GM18907 (cell line): Measurements from ENCODE around the gene RNPEP.
"Not testable (repeated sequence)": the region's sequence is repeated elsewhere in the genome, so short reads cannot be mapped to it uniquely, and the experiment has no call there.

Experiments
- ATAC-seq: cut with Tn5 transposase; IDR thresholded peaks from one replicate; pipeline ENCODE4 v1.9.1; 2021; ENCODE audit warnings: mild to moderate bottlenecking, moderate library complexity; ENCODE audit not compliant: unreplicated experiment

RNPEP gene

GRCh38 chr1:202034149-202034682 lies 51.8 kb downstream of the RNPEP start:
- ATAC-seq = no peak

DNA sequence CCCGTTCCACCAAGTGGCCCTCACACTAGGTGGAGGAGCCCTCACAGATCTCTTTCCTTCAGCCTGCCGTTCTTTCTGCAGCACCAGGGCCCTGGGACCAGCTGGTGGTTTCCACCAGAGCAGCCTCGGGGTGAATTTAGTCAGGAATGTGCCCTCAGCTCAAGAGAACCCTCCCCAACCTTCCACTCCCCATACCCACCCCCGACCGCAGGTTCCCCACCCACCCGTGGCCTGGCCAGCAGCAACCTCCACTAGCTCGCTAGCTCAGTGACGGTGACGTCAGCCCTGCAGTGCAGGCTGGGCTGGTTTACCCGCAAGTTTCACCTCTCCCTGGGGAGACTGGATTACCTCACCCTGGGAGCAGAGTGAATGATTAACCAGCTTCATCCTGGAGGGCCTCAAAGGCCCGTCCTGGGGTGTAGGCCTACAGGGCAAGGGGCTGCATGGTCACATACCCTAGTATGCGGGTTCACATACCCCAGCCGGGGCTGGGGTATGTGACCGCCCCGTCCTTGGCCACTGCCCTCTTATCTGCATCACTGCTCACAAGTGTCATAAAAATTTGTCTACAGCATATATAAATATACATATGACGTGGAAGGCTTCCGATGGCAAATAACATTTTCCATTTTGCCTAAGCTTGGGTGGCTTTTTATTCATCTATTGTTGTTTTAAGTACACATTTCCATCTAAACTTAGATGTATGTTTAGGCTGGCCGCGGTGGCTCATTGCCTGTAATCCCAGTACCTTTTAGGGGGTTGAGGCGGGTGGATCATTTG lies 52.4 kb downstream of the RNPEP start:
- peak; percentile 70 for ATAC-seq

DNA sequence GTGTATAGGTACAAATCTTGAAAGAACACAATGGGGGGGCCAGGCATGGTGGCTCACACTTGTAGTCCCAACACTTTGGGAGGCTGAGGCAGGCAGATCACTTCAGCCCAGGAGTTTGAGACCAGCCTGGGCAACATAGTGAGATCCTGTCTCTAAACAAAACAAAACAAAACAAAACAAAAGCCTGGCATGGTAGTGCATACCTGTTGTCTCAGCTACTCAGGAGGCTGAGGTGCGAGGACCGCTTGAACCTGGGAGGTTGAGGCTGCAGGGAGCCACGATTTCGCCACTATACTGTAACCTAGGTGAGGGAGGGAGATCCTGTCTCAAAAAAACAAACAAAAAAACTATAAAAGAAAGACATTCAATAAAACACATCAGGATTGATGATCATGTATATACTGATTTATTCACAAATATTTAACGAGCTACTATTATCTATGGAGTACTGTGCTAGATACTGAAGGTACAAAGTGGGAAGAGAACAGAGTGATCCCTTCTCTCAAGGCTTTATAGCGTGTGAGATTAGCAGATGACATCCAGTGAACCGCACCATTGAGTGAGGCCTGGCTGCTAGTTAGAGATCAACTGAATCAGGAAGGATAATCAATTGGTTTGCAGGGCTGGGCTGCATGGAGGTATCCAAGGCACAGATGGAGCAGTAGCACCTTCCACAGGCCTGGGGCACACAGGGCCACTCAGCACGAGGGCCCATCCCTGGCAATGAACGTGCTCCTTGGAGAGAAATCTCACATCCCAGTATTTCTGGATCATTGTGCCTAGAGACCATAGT lies 54.3 kb downstream of the RNPEP start:
- ATAC-seq = no peak

DNA sequence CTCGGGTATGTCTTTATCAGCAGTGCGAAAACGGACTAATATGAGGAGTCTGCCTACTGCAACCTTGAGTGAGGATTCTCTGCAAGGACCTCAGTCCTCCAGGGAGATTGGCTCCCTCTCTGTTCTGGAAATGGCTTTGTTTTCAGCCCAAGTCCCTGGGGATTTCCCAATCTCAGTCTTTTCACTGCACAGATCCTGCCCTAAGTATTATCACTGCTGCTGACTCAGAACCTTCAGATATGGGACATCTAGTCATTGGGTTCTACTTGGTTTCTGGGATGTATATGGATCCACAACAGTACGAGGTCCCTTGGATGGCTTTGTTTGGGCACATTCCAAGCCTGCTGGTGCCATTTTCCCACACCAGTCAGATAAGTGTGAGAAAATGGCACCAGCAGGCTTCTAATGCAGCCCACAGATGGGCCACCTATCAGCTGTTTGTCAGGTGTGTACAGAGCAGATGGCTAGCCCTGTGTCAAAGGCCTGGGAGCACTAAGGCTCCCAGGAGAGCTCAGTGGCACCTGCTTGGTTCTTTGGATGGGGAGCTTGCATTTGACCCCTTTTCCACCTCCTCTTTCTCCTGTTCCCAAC lies 55.4 kb downstream of the RNPEP start:
- no peak for ATAC-seq

DNA sequence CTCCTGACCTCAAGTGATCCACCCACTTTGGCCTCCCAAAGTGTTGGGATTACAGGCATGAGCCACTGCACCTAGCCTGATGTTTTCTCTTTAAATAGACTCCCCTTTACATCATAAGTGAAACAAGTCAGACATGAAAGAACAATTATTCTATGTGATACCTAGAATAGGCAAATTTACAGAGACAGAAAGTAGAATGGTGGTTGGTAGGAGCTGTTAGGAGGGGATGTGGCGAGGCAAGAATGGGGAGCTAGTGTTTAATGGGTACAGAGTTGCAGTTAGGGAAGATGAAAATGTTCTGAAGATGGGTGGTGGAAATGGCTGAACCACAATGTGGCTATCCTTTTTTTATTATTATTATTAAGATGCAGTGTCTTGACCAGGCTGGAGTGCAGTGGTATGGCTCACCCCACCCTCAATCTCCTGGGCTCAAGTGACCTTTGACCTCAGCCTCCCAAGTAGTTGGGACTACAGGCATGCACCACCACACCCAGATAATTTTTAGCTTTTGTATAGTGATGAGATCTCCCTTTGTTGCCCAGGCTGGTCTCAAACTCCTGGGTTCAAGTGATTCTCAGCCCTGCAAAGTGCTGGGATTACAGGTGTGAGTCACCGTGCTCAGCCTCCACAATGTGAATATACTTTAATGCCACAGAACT lies 56.4 kb downstream of the RNPEP start:
- ATAC-seq = peak; percentile 58

DNA sequence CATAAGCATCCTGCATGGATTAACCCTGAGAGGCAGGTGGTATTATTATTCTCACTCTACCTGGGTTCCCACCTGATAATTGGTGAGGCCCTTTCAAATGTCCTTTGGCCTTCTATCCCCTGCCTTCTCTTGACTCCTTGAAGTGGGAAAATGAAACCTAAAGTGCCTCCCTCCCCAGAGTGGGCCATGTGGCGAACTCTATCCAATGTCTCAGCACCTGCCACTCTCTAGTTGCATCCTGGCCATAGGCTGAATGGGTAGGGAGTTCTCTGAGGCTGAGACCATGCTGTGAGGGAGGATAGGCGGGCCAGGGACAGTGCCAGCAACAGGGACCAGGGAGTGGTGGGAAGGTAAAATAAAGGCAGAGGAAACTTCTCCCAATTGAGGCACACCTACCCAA lies 63.3 kb downstream of the RNPEP start:
- ATAC-seq = no peak

GRCh38 chr1:202046227-202046626 lies 63.8 kb downstream of the RNPEP start:
- no peak for ATAC-seq

DNA sequence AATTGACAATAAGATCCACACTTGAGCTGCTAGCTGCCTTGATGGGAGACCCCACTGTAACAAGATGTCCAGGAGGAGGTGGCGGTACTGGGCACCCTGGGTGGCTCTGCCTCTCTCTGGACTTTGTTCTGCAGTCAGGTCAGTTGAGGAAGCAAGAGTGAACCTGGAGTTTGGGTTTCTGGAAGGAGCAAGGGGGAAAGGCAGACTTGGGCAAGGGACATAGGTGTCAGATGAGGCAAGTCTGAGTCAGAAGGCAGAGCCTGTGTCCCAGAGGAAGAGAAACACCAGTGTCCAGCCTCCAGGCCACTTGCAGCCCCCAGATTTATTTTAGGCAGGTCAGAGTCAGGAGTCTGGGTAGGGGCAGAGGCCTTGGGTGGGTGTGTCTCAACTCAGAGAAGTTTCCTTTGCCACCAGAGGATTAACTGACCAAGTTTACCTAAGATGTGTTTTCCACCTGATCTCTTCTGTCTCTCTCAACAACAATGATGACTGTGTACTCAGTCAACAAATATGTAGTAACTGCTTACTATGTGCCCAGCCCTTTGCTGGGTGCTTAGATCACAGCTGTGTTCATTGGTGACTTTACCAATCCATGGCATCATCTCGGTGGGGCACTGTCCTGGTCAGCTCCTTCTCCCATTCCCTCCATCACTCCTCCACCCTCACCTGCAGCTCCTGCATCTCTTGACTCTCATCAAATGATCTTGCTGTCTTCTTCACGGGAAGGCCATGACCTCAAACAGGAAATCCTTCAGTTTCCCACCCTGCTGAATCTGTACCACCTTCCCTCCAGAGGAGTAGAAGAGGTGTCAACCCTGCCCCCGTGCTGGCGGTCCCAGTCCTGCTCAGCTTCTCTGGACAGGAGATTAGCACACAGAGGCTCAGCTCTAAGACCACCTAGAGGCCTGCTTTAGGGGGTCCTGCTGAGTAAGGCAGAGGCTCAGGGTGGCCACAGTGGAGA lies 64.6 kb downstream of the RNPEP start:
- ATAC-seq = no peak

DNA sequence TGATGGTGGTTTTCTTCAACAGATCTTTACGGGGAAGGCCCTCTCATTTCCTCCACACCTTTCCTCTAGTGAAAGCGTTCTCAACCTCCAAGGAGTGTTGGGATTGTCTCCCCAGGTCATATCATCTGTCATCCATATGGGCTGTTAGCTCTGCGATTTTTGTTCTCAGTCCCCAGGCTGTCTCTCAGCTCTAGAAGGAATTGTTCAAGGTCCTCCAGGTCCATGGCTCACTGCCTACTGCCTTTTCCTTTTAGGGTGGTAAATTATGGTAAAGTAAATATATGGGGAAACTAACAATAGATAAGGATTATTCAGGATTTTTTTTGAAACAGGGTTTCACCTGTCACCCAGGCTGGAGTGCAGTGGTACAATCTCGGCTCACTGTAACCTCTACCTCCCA lies 65.5 kb downstream of the RNPEP start:
- no peak for ATAC-seq

- no peak for ATAC-seq
Observed at GRCh38 chr1:202049129-202049528, 66.7 kb downstream of the RNPEP start.

DNA sequence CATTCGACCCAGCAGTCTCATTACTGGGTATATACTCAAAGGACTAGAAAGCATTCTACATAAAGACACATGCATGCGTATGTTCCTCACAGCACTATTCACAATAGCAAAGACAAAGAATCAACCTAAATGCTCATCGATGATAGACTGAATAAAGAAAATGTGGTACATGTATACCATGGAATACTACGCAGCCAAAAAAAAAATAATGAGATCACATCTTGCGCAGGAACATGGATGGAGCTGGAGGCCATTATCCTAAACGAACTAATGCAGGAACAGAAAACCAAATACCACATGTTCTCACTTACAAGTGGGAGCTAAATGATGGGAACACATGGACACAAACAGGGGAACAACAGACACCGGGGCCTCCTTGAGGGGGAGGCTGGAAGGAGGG lies 71.6 kb downstream of the RNPEP start:
- ATAC-seq = no peak

- ATAC-seq = not testable (repeated sequence)
Observed at GRCh38 chr1:202054673-202055072, 72.2 kb downstream of the RNPEP start.
